ACC112 (cell line): ENCODE results near the gene EZH1.

Experiments
- H2AFZ ChIP-seq: fragments of 200-600 bp; sonication (generic); one replicate; pipeline ENCODE4 v1.6.0; 2017; ENCODE audit warnings: antibody characterized with exemption, low read length; ENCODE audit not compliant: unreplicated experiment
- H3K27ac ChIP-seq: fragments of 200-600 bp; sonication (generic); 2 replicates; pipeline ENCODE4 v1.5.1; 2014; ENCODE audit warnings: low read depth, mild to moderate bottlenecking, antibody characterized with exemption, low read length, moderate library complexity
- H3K27me3 ChIP-seq: fragments of 200-600 bp; sonication (generic); 2 replicates; pipeline ENCODE4 v1.6.1; 2014; ENCODE audit warnings: mild to moderate bottlenecking, antibody characterized with exemption, low read length, moderate library complexity, mixed read lengths; ENCODE audit not compliant: insufficient read depth
- H3K36me3 ChIP-seq: fragments of 200-600 bp; sonication (generic); 2 replicates; pipeline ENCODE4 v1.6.1; 2016; ENCODE audit warnings: mild to moderate bottlenecking, antibody characterized with exemption, low read length, moderate library complexity, mixed read lengths; ENCODE audit not compliant: insufficient read depth
- H3K4me1 ChIP-seq: fragments of 200-600 bp; sonication (generic); one replicate; pipeline ENCODE4 v1.6.1; 2016; ENCODE audit warnings: low read length, mixed read lengths; ENCODE audit not compliant: insufficient read depth, unreplicated experiment, control insufficient read depth
- H3K4me3 ChIP-seq: fragments of 200-600 bp; sonication (generic); 2 replicates; pipeline ENCODE4 v1.5.1; 2014; ENCODE audit warnings: mild to moderate bottlenecking, low read depth, low read length
- H3K79me2 ChIP-seq: fragments of 200-600 bp; sonication (generic); one replicate; pipeline ENCODE4 v1.6.0; 2016; ENCODE audit warnings: low read length; ENCODE audit not compliant: control insufficient read depth, unreplicated experiment, insufficient read depth

The EZH1 gene

GRCh38 chr17:42694524-42694923, 50.3 kb downstream of the EZH1 start:
- H3K79me2 ChIP-seq, result no peaks in the 10 kb centered on the region
- H2AFZ ChIP-seq, result no peak overlapping the region
- H3K27me3 ChIP-seq, result no peaks in the 10 kb centered on the region
- H3K27ac ChIP-seq, result no peak overlapping the region
- peaks cover 8% of the 10 kb centered on the region; the same call in 1 of the 2 replicates for H3K36me3 ChIP-seq
- H3K4me3 ChIP-seq, result no peak overlapping the region
- H3K4me1 ChIP-seq, result peaks cover 8% of the 10 kb centered on the region

GRCh38 chr17:42692489-42692888, 52.4 kb downstream of the EZH1 start:
- no peaks in the 10 kb centered on the region for H3K79me2 ChIP-seq
- H3K36me3 ChIP-seq, result peaks cover 8% of the 10 kb centered on the region; the same call in 1 of the 2 replicates
- H3K27me3 ChIP-seq, result no peaks in the 10 kb centered on the region

GRCh38 chr17:42691021-42691545, 53.8 kb downstream of the EZH1 start:
- Histone ChIP-seq H3K4me1 (no peaks in the 10 kb centered on the region), H2AFZ (no peak overlapping the region), H3K4me3 (no peak overlapping the region), H3K27ac (no peak overlapping the region), H3K27me3 (no peaks in the 10 kb centered on the region), H3K36me3 (peaks cover 9% of the 10 kb centered on the region; the same call in 1 of the 2 replicates), H3K79me2 (no peaks in the 10 kb centered on the region)

More at GRCh38 chr17:42692489-42692888, 52.4 kb downstream of the EZH1 start:
- H3K27ac ChIP-seq, result no peak overlapping the region
- H2AFZ ChIP-seq, result no peak overlapping the region
- no peaks in the 10 kb centered on the region for H3K4me1 ChIP-seq
- H3K4me3 ChIP-seq, result no peak overlapping the region

GRCh38 chr17:42690596-42690995, 54.2 kb downstream of the EZH1 start:
- Histone ChIP-seq H3K79me2 (no peaks in the 10 kb centered on the region), H3K4me1 (no peaks in the 10 kb centered on the region), H2AFZ (no peak overlapping the region), H3K27me3 (no peaks in the 10 kb centered on the region), H3K36me3 (peaks cover 11% of the 10 kb centered on the region), H3K4me3 (no peak overlapping the region), H3K27ac (no peak overlapping the region)

- no peak overlapping the region for H2AFZ ChIP-seq
- H3K4me1 ChIP-seq, result peaks cover 11% of the 10 kb centered on the region
- H3K36me3 ChIP-seq, result peaks cover 8% of the 10 kb centered on the region
- peaks cover 5% of the 10 kb centered on the region for H3K79me2 ChIP-seq
- no peak overlapping the region for H3K4me3 ChIP-seq
- H3K27ac ChIP-seq, result no peak overlapping the region
- H3K27me3 ChIP-seq, result no peaks in the 10 kb centered on the region
These were observed 57.0 kb downstream of the EZH1 start for GRCh38 chr17:42687707-42688320.

GRCh38 chr17:42686520-42687128, 58.2 kb downstream of the EZH1 start:
- peaks cover 5% of the 10 kb centered on the region for H3K79me2 ChIP-seq
- peaks cover 14% of the 10 kb centered on the region for H3K4me1 ChIP-seq
- no peak overlapping the region for H2AFZ ChIP-seq
- H3K27me3 ChIP-seq, result no peaks in the 10 kb centered on the region
- H3K36me3 ChIP-seq, result peaks cover 8% of the 10 kb centered on the region
- H3K27ac ChIP-seq, result no peak overlapping the region
- no peak overlapping the region for H3K4me3 ChIP-seq

- no peaks in the 10 kb centered on the region for H3K27me3 ChIP-seq
- H3K36me3 ChIP-seq, result peaks cover 8% of the 10 kb centered on the region
- no peak overlapping the region for H3K4me3 ChIP-seq
- peaks cover 8% of the 10 kb centered on the region for H3K79me2 ChIP-seq
- no peak overlapping the region for H3K27ac ChIP-seq
- peaks cover 20% of the 10 kb centered on the region for H3K4me1 ChIP-seq
- H2AFZ ChIP-seq, result no peak overlapping the region
These were observed 59.0 kb downstream of the EZH1 start for GRCh38 chr17:42685831-42686230.

- H2AFZ ChIP-seq, result no peak overlapping the region
- H3K27me3 ChIP-seq, result no peaks in the 10 kb centered on the region
- peaks cover 8% of the 10 kb centered on the region for H3K36me3 ChIP-seq
- H3K79me2 ChIP-seq, result peaks cover 8% of the 10 kb centered on the region
- H3K27ac ChIP-seq, result no peak overlapping the region
- peaks cover 27% of the 10 kb centered on the region for H3K4me1 ChIP-seq
- H3K4me3 ChIP-seq, result no peak overlapping the region
These were observed 59.8 kb downstream of the EZH1 start for GRCh38 chr17:42684929-42685556.

- H3K4me1 ChIP-seq, result peaks cover 29% of the 10 kb centered on the region
- H3K27ac ChIP-seq, result no peak overlapping the region
- H3K4me3 ChIP-seq, result peak overlapping the region; percentile 89
- H2AFZ ChIP-seq, result no peak overlapping the region
- H3K79me2 ChIP-seq, result peaks cover 8% of the 10 kb centered on the region
- no peaks in the 10 kb centered on the region for H3K27me3 ChIP-seq
- H3K36me3 ChIP-seq, result peaks cover 8% of the 10 kb centered on the region
These were observed 61.3 kb downstream of the EZH1 start for GRCh38 chr17:42683407-42684034.

GRCh38 chr17:42682722-42683403, 62.0 kb downstream of the EZH1 start:
- peak overlapping the region; percentile 89 for H3K4me3 ChIP-seq
- peaks cover 8% of the 10 kb centered on the region for H3K79me2 ChIP-seq
- H3K4me1 ChIP-seq, result peaks cover 30% of the 10 kb centered on the region
- H3K36me3 ChIP-seq, result peaks cover 8% of the 10 kb centered on the region
- H2AFZ ChIP-seq, result peak overlapping the region; percentile 16
- peak overlapping the region; percentile 45; the same call in 1 of the 2 replicates for H3K27ac ChIP-seq
- no peaks in the 10 kb centered on the region for H3K27me3 ChIP-seq
